HG02571 (cell line): ENCODE results near the gene DDA1.
"Not testable (repeated sequence)": the region's sequence is repeated elsewhere in the genome, so short reads cannot be mapped to it uniquely, and the experiment has no call there.

ENCODE experiments used
- ATAC-seq: cut with Tn5 transposase; IDR thresholded peaks from one replicate; pipeline ENCODE4 v1.9.1; 2021; ENCODE audit warnings: mild to moderate bottlenecking, moderate library complexity; ENCODE audit not compliant: unreplicated experiment

The DDA1 gene

GRCh38 chr19:17309198-17309964 lies at the start of gene DDA1:
Gene DDA1 (plus strand): TSS chr19:17309563. CDS start chr19:17309655, 92 bp downstream.
- ATAC-seq = peak; percentile 57

DNA sequence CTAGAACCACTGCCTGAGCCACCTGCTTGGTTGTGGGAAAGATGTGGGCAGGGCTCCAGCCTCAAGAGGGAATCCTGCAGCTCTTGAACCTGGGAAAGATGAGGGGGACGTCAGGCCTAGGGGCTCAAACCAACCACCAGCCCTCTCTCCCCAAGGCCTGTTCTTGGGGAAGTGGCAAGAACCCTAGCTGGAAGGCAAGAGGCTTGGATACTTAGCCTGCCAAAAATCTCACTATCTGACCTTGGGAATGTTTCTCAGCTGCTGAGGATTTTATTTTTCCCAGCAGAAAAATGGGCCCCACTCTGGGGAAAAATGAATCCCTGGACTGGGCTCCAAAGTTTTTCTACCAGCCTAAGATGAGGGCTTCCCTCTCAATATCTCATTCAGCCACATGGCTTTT lies 49.4 kb upstream of the DDA1 start:
- no peak for ATAC-seq

DNA sequence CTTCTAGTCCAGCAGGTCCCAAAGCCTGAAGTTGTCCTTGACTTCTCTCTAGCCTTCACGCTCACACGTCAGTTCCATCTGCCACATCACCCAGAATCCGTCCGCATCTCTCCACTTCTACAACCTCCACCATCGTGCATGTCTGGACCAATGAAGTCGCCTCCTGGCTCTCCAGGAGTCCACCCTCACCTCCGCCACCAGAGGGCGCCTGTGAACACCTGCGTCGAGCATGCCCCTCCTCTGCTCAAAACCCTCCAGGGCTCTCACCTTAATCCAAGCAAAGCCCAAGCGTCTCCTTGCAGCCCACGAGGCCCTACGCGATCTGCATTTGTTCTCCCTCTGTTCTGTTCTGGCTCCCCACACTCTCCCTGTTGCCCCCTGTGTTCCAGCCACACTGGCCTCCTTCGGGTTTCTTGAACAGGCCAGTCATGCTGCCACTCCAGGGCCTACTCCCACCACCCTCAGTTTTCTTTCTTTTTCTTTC lies 48.5 kb upstream of the DDA1 start:
- ATAC-seq = peak; percentile 67

- ATAC-seq = no peak
Measured at GRCh38 chr19:17262557-17262956, 46.8 kb upstream of the DDA1 start.

- ATAC-seq = no peak
Measured at GRCh38 chr19:17263712-17264640, 45.4 kb upstream of the DDA1 start.

GRCh38 chr19:17264641-17264979 lies 44.8 kb upstream of the DDA1 start, which contains the start of gene USHBP1:
Gene USHBP1 (minus strand): TSS chr19:17264745. CDS start chr19:17264299, 446 bp downstream.
- ATAC-seq = no peak

GRCh38 chr19:17266026-17266425 lies 43.3 kb upstream of the DDA1 start:
- no peak for ATAC-seq

GRCh38 chr19:17266589-17266974 lies 42.8 kb upstream of the DDA1 start:
- ATAC-seq = peak; percentile 11

DNA sequence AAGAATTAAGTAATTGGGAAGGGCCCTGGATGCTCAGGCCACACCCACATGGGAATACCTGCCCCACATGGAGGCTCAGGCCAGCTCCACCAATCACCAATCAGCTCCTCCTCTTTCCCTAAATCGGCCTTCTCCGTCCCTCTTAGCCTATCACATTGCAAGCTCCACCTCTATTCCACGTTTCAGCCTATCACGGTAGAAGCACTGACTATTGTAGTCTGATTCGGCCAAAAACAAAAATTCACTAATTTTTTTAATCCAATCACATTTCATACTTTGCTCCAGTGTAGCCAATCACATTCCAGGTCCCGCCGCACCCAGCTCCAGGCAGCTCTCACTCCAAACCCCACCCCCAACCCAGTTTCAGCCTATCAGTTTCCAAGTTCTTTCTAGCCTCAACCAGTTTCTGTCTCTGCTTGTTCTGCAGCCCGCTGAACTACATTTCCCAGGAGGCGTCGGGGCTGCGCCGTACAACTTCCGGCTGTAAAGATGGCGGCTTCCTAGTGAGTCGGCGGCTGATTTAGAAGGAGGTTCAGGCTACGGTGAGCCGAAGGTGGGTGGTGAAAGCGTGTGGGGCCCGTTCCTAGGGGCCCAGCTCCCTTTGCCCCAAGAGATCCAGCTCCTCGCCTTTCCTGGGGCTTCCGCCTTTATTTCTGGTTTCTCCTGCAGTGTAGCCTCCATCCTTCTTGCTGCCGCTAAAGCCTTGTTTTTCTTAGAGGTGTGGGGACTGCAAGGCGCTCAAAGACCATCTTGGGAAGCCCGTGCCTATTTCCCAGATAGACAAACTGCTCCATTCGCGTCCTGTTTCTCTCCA lies 42.2 kb upstream of the DDA1 start, which contains the start of gene BABAM1:
TSS of gene BABAM1 (plus strand) at position 469 of the 814 bp plus-strand sequence. CDS start 1,364 bp downstream, outside the sequence.
- peak; percentile 79 for ATAC-seq

- no peak for ATAC-seq
Measured at GRCh38 chr19:17268754-17269153, 40.6 kb upstream of the DDA1 start.

DNA sequence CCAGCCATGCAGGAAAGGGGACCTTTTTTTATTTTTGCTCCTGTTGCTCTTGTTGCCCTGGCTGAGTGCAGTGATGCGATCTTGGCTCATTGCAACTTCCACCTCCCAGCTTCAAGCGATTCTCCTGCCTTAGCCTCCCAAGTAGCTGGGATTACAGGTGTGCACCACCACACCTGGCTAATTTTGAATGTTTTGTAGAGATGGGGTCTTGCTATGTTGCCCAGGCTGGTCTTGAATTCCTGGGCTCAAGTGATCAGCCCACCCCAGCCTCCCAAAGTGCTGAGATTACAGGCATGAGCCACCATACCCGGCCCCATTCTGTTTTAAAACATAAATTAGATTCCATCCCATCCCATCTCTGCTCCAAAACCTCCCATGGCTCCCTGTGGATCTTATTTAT lies 34.5 kb upstream of the DDA1 start:
- not testable (repeated sequence) for ATAC-seq

DNA sequence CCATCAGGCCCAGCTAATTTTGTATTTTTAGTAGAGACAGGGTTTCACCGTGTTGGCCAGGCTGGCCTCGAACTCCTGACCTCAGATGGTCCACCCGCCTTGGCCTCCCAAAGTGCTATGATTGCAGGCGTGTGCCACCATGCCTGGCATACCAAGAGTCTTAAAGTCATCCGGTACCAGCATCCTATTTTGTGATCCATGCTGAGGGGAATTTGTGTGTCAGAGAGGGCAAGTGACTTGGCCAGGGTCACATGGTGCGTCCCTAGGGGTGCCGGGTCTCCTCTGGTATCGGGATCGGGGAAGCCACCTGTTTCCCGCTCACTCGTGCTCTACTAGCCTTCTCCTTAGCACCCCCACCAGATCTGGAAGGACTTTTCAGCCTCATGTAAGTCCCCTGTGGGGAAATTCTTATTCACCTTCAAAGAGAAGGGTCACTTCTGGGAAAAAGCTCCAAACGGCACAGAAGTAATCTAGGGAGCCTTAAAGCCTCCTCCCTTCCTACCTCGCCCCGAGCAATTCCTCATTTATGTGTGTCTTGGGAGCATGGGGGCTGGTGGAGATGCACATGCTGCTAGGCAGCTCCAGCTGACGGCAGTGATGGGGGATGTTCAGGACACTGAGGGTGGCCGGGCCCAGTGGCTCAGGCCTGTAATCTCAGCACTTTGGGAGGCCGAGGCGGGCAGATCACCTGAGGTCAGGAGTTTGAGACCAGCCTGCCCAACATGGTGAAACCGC lies 33.8 kb upstream of the DDA1 start:
- no peak for ATAC-seq

GRCh38 chr19:17279436-17279835 lies 29.9 kb upstream of the DDA1 start:
- no peak for ATAC-seq

DNA sequence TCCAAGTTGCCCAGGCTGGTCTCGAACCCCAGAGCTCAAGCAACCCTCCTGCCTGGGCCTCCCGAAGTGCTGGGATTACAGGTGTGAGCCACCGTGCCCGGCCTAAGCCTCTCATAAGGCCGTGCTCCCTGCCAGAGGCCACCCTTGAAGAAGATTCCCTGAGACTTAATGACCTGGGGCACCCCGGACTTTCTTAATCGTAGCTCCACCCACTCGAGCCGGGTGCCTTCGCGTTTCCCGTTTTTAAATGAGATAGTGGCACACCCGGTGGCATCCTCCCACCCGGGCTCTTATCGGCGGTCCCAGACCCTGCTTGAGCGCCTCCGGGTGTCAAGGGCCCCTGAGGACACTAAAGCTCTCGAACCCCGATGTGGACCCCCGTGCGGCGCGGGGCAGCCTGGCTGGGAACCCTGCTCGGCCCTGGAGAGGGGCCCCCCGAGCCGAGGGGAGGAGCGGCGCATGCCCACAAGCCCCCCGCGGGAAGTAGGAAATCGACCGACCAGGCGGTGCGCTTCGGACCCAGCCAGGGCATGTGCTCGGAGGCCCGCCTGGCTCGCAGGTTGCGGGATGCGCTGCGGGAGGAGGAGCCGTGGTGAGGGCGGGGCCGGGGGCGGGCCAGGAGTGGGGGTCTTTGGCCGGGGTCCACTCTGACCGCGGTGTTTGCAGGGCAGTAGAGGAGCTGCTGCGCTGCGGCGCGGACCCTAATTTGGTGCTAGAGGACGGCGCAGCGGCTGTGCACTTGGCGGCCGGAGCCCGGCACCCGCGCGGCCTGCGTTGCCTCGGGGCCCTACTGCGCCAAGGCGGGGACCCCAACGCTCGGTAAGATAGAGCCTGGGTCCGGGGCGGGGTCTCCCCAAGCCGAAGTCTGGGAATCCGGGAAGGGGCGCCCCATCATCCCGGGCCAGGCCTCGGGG lies 27.7 kb upstream of the DDA1 start, which contains the start of gene ANKLE1:
TSS of gene ANKLE1 (plus strand) at position 511 of the 914 bp plus-strand sequence. CDS start at position 531, 20 bp downstream.
- no peak for ATAC-seq

GRCh38 chr19:17282488-17283125 lies 26.8 kb upstream of the DDA1 start:
- ATAC-seq = peak; percentile 66

- ATAC-seq = no peak
Measured at GRCh38 chr19:17283504-17283996, 25.8 kb upstream of the DDA1 start.

- ATAC-seq = no peak
Measured at GRCh38 chr19:17285415-17286135, 23.8 kb upstream of the DDA1 start.

GRCh38 chr19:17286263-17286662 lies 23.1 kb upstream of the DDA1 start:
- no peak for ATAC-seq
